22Rv1 (cell line): ENCODE data around the gene BLCAP.

ENCODE experiments used
- ZFX ChIP-seq: fragments of 450-650 bp; IDR thresholded peaks from 2 replicates; pipeline ENCODE4 v1.6.1; 2017; ENCODE audit warnings: antibody characterized with exemption, borderline replicate concordance
- TF ChIP-seq, protein P1 (sequence below): fragments of 450-650 bp; IDR thresholded peaks from 2 replicates; pipeline ENCODE4 v1.5.1; 2017; ENCODE audit warnings: mild to moderate bottlenecking

- TF ChIP-seq, protein P1, sequence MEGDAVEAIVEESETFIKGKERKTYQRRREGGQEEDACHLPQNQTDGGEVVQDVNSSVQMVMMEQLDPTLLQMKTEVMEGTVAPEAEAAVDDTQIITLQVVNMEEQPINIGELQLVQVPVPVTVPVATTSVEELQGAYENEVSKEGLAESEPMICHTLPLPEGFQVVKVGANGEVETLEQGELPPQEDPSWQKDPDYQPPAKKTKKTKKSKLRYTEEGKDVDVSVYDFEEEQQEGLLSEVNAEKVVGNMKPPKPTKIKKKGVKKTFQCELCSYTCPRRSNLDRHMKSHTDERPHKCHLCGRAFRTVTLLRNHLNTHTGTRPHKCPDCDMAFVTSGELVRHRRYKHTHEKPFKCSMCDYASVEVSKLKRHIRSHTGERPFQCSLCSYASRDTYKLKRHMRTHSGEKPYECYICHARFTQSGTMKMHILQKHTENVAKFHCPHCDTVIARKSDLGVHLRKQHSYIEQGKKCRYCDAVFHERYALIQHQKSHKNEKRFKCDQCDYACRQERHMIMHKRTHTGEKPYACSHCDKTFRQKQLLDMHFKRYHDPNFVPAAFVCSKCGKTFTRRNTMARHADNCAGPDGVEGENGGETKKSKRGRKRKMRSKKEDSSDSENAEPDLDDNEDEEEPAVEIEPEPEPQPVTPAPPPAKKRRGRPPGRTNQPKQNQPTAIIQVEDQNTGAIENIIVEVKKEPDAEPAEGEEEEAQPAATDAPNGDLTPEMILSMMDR, result no peak
- no peak for TF ChIP-seq ZFX
Observed at GRCh38 chr20:37544386-37544785, 16.7 kb upstream of the BLCAP start.
